Loucy (cell line): ENCODE results near the gene ABCB11.

Experiments
- H2AFZ ChIP-seq: fragments of 200-600 bp; sonication (generic); 2 replicates; pipeline ENCODE4 v1.6.0; 2016; ENCODE audit warnings: antibody characterized with exemption, mild to moderate bottlenecking, low read length, moderate library complexity
- H3F3A ChIP-seq: fragments of 200-600 bp; 2 replicates; pipeline ENCODE4 v1.6.0; 2016; ENCODE audit warnings: antibody characterized with exemption, low read depth, mild to moderate bottlenecking
- H3K27me3 ChIP-seq: fragments of 200-600 bp; sonication (generic); 2 replicates; pipeline ENCODE4 v1.6.1; 2014; ENCODE audit warnings: low read length, mild to moderate bottlenecking; ENCODE audit not compliant: insufficient read depth, poor library complexity, severe bottlenecking
- H3K36me3 ChIP-seq: fragments of 200-600 bp; sonication (generic); 2 replicates; pipeline ENCODE4 v1.6.1; 2016; ENCODE audit warnings: low read length; ENCODE audit not compliant: insufficient read depth
- H3K4me1 ChIP-seq: fragments of 200-600 bp; sonication (generic); 2 replicates; pipeline ENCODE4 v1.5.1; 2014; ENCODE audit warnings: low read length, mild to moderate bottlenecking; ENCODE audit not compliant: insufficient read depth, poor library complexity, severe bottlenecking
- H3K4me2 ChIP-seq: fragments of 200-600 bp; sonication (generic); 2 replicates; pipeline ENCODE4 v1.6.0; 2014; ENCODE audit warnings: antibody characterized with exemption, low read length, low read depth, mild to moderate bottlenecking; ENCODE audit not compliant: poor library complexity, severe bottlenecking
- H3K4me3 ChIP-seq: fragments of 200-600 bp; sonication (generic); 2 replicates; pipeline ENCODE4 v1.5.1; 2014; ENCODE audit warnings: low read length, mild to moderate bottlenecking, mixed read lengths; ENCODE audit not compliant: poor library complexity, severe bottlenecking
- H3K79me2 ChIP-seq: fragments of 200-600 bp; sonication (generic); 2 replicates; pipeline ENCODE4 v1.6.1; 2014; ENCODE audit warnings: low read length; ENCODE audit not compliant: insufficient read depth
- H3K9ac ChIP-seq: fragments of 200-600 bp; sonication (generic); 2 replicates; pipeline ENCODE4 v1.6.0; 2014; ENCODE audit warnings: mild to moderate bottlenecking, low read depth, low read length, moderate library complexity; ENCODE audit not compliant: poor library complexity, severe bottlenecking
- H3K9me2 ChIP-seq: fragments of 200-600 bp; sonication (generic); replicated peaks from 2 replicates; pipeline ENCODE4 v1.6.1; 2016; ENCODE audit warnings: low read depth, low read length, mixed read lengths
- H3K9me3 ChIP-seq: fragments of 200-600 bp; sonication (generic); 2 replicates; pipeline ENCODE4 v1.6.1; 2014; ENCODE audit warnings: mild to moderate bottlenecking, antibody characterized with exemption, low read length, low read depth; ENCODE audit not compliant: insufficient read depth
- H4K20me1 ChIP-seq: fragments of 200-600 bp; sonication (generic); 2 replicates; pipeline ENCODE4 v1.6.0; 2014; ENCODE audit warnings: antibody characterized with exemption, low read length, mild to moderate bottlenecking; ENCODE audit not compliant: insufficient read depth, poor library complexity, severe bottlenecking
- CTCF ChIP-seq: fragments of 200-600 bp; sonication (generic); conservative IDR thresholded peaks from 2 replicates; pipeline ENCODE4 v1.5.1; 2014; ENCODE audit warnings: mild to moderate bottlenecking, antibody characterized with exemption, low read length
- EZH2phosphoT487 ChIP-seq: fragments of 200-600 bp; IDR thresholded peaks from 2 replicates; pipeline ENCODE4 v1.6.1; 2018; ENCODE audit warnings: antibody characterized with exemption, mild to moderate bottlenecking, moderate library complexity, borderline replicate concordance

Gene ABCB11

GRCh38 chr2:169005994-169006393 lies 25.1 kb downstream of the ABCB11 start:
- Histone ChIP-seq H3K79me2 (no peaks in the 10 kb centered on the region), H3K27me3 (no peaks in the 10 kb centered on the region), H4K20me1 (no peaks in the 10 kb centered on the region), H3K36me3 (no peaks in the 10 kb centered on the region), H3K9me3 (no peaks in the 10 kb centered on the region; the same call in 1 of the 2 replicates), H3K4me1 (peaks cover 24% of the 10 kb centered on the region), H3K9ac (no peak overlapping the region), H3K4me3 (no peak overlapping the region), H3K4me2 (no peak overlapping the region), H3F3A (no peaks in the 10 kb centered on the region), H2AFZ (no peak overlapping the region), H3K9me2 (no peaks in the 10 kb centered on the region)
- no peak for TF ChIP-seq EZH2phosphoT487
- no peak for TF ChIP-seq CTCF

- Histone ChIP-seq H3K4me1 (peaks cover 26% of the 10 kb centered on the region), H3F3A (no peaks in the 10 kb centered on the region), H4K20me1 (no peaks in the 10 kb centered on the region), H2AFZ (no peak overlapping the region), H3K4me2 (no peak overlapping the region), H3K4me3 (no peak overlapping the region), H3K36me3 (no peaks in the 10 kb centered on the region), H3K27me3 (no peaks in the 10 kb centered on the region), H3K9me3 (no peaks in the 10 kb centered on the region; the same call in 1 of the 2 replicates), H3K9me2 (no peaks in the 10 kb centered on the region), H3K79me2 (no peaks in the 10 kb centered on the region), H3K9ac (no peak overlapping the region)
- no peak for TF ChIP-seq CTCF
- no peak for TF ChIP-seq EZH2phosphoT487
Observed at GRCh38 chr2:169005080-169005598, 26.0 kb downstream of the ABCB11 start.

GRCh38 chr2:169002161-169002738 lies 28.9 kb downstream of the ABCB11 start:
- no peak for TF ChIP-seq CTCF
- H3K79me2 ChIP-seq = no peaks in the 10 kb centered on the region
- no peaks in the 10 kb centered on the region for H3K27me3 ChIP-seq
- H3K9ac ChIP-seq = no peak overlapping the region
- H3K4me3 ChIP-seq = no peak overlapping the region
- H2AFZ ChIP-seq = no peak overlapping the region
- no peaks in the 10 kb centered on the region; the same call in 1 of the 2 replicates for H3K9me3 ChIP-seq
- H3F3A ChIP-seq = peaks cover 17% of the 10 kb centered on the region; the same call in 1 of the 2 replicates
- no peak overlapping the region for H3K4me2 ChIP-seq
- no peaks in the 10 kb centered on the region for H3K9me2 ChIP-seq
- no peaks in the 10 kb centered on the region for H3K36me3 ChIP-seq
- H3K4me1 ChIP-seq = peaks cover 38% of the 10 kb centered on the region
- H4K20me1 ChIP-seq = no peaks in the 10 kb centered on the region
